Cardiac septum (tissue), 1 donor: Measurements from ENCODE around the gene TCEANC. TPM values are rescaled to one million over a fixed set of nuclear protein-coding genes. Genes with fewer than 3 reads are reported as not detected.
"Not testable (repeated sequence)": the region's sequence is repeated elsewhere in the genome, so short reads cannot be mapped to it uniquely, and the experiment has no call there.

Experiments
- DNase-seq: peaks from one replicate; pipeline ENCODE4 v3.0.0-alpha.2; 2020; ENCODE audit warnings: low spot score
- intact Hi-C: fragments of 100-400 bp; cut with DNase I; formaldehyde crosslinking; loops from one replicate; pipeline ENCODE4 v1.14.0; 2022
- total RNA-seq: library from RNA; stranded (reverse); fragmentation: NEBNext Ultra II Directional; extraction: Animal tissue kit (Norgen Biotek cat#: 25700); gene quantifications from one replicate; pipeline ENCODE4 v1.2.1, GENCODE V29; 2021
- donor health status: DM: no; HTN: no; CAD: no.

TCEANC gene
- total RNA-seq, 1 donor from 2014 or later = 6.4 TPM

DNA sequence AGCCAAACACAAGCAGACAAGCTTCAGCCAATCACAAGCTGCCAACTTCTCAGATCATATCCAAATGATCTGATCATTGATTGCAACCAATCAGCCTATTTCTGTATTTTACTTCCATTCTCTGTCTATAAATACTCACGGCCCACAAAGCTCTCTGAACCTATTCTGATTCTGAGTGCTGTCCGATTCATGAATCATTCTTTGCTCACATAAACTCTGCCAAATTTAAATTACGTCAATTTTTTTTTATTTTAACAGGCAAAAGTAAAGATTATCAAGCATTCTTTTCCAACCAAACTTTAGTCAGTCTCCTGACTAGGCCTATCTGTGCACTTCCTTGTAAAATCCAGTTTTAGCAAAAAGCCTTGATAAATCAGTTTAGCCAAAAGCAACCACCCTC is 1.8 kb upstream of the TCEANC start:
- DNase-seq = no peak
- intact Hi-C loops = loop anchor here (5.0 to 10.0 kb wide), 2 partner anchors 36 to 244 kb away; partner anchors contain the start of gene RAB9A

DNA sequence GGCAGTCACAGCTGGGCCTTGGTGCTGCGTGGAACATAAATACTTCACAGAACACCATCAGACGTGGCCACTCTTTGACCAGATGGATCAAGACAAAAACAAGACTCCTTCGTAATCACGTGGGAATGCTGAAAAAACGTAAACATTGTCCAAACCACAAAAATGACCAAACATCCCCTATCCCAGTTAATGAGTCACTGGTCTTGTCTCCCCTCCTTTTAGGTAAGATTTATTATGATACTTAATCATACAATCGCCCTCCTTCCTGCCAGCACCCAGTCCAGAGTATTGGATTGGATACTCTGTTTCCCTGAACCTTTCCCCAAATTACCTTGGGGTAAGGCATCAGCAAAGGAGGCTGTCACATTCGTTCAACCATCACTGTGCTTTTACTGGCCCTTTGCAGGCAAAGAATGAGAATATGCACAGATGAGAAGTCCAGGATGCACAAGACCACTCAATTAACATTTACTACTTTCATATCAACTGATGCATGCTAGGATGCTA is 601 bp upstream of the TCEANC start:
- DNase-seq = no peak
- intact Hi-C loops = loop anchor here (2.0 to 10.0 kb wide), 3 partner anchors 35 to 378 kb away; partner anchors contain the start of gene RAB9A

DNA sequence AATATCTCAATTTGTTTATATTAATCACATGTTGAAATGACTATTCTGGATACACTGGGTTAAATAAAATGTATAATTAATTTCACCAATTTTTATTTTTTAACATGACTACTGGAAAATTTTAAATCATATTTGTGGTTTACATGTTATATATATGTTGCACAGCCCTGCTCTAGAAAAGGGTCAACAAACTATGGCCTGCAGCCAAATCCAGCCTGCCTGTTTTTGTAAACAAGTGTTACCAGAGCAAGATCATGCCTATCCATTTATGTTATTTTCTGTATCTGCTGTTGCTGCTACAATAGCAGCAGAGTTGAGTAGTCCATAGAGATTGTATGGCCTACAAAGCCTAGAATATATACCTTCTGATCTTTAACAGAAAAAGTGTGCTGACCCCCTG is 1.2 kb downstream of the TCEANC start:
- DNase-seq = no peak
- intact Hi-C loops = loop anchor here (5.0 to 10.0 kb wide), 2 partner anchors 33 to 241 kb away; partner anchors contain the start of gene RAB9A

- intact Hi-C loops = loop anchor here (5.0 to 10.0 kb wide), 2 partner anchors 92 to 239 kb away; no protein-coding TSS in a partner anchor
- DNase-seq = no peak
Observed at GRCh38 chrX:13655674-13656073, 2.7 kb downstream of the TCEANC start.

DNA sequence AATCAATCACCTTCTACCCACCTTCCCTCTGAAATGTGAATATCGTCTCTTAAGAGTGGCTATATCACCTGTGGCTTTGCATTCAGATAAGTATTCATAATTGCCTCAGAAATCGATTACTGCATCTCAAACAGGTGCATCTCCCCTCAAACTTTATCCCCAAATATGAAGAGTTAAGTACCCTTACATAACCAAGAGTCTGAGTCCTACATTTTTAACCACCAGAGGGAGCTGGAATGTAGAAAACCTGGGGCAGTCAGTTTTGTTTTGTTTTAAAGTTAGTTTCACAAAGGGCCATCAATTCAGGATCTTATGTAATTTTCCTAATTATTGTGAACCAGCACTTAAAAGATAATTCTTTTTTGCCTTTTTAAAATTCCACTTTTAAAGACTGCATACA is 5.7 kb downstream of the TCEANC start:
- intact Hi-C loops = loop anchor here (1.0 to 10.0 kb wide), 3 partner anchors 89 to 374 kb away; no protein-coding TSS in a partner anchor

GRCh38 chrX:13659063-13659462 is 6.1 kb downstream of the TCEANC start:
- intact Hi-C loops = loop anchor here (1.0 to 10.0 kb wide), 3 partner anchors 88 to 373 kb away; no protein-coding TSS in a partner anchor

More for the DNA sequence above, 5.7 kb downstream of the TCEANC start:
- DNase-seq = no peak

DNA sequence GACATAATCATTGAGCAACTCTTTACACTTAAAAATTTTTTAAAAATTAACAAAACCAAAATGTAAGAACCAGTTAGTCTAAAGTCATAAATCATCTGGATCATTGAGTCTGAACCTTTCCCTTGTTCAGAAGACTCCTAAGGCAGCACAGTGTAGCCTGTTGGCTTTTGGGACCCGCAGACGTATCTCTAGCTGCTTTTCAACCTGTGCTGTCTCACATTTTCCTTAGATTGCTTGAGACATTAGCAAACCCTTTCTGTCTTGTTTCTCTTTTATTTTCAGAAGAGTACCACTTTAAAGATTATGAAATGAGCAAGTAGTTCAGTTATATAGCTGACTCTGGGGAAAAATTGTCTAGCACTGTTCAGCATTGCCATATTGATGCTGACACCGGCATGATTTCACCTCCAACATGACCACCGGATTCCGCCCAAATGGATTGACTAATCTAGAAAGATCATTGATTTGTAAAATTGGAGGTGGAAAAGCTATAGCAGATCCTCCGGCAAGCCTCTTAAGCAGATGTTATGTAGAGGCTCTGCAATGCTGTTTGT is 8.9 kb downstream of the TCEANC start:
- DNase-seq = no peak
- intact Hi-C loops = no loop called here

More at GRCh38 chrX:13659063-13659462, 6.1 kb downstream of the TCEANC start:
- no peak for DNase-seq

DNA sequence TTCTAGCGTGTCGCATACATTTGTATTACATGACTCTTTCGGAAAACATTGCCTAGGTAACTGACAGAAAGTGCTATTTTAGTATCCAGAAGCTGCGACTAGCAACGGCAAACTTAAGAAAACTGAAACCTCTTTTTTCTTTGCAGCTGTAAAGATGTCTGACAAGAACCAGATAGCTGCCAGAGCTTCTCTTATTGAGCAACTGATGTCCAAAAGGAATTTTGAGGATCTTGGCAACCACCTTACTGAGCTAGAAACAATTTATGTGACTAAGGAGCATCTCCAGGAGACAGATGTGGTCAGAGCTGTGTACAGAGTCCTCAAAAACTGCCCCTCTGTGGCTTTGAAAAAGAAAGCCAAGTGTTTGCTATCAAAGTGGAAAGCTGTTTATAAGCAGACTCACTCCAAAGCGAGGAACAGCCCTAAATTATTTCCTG is 9.4 kb downstream of the TCEANC start:
- DNase-seq = no peak
- intact Hi-C loops = no loop called here

GRCh38 chrX:13664020-13664419 is 11.1 kb downstream of the TCEANC start:
- DNase-seq = no peak
- intact Hi-C loops = no loop called here

DNA sequence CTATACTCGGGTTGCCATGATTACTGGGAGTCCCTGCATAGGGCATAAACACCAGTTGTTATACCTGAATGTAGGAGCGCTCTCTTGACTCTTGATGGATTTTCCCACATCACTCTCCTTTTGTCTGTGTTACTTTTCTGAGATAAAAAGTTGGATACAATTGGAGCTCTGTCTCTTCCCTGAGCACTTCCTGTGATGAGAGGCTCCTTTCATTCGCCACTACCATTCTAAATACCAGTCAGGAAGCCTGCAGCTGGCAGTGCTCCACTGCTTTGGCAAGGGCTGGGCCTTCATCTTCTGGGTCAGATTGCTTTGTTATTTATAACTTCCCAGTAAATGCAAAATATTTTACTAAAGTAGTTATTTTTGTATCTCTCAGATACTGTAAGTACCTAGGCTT is 13.9 kb downstream of the TCEANC start:
- intact Hi-C loops = loop anchor here (5.0 kb wide), 1 partner anchor 65 kb away; the partner anchor contains the start of genes OFD1 and TRAPPC2
- no peak for DNase-seq

GRCh38 chrX:13667919-13668318 is 15.0 kb downstream of the TCEANC start:
- intact Hi-C loops = loop anchor here (5.0 kb wide), 1 partner anchor 64 kb away; the partner anchor contains the start of genes OFD1 and TRAPPC2
- no peak for DNase-seq

GRCh38 chrX:13669246-13669737 is 16.4 kb downstream of the TCEANC start:
- intact Hi-C loops = loop anchor here (5.0 kb wide), 1 partner anchor 63 kb away; the partner anchor contains the start of genes OFD1 and TRAPPC2
- DNase-seq = no peak

DNA sequence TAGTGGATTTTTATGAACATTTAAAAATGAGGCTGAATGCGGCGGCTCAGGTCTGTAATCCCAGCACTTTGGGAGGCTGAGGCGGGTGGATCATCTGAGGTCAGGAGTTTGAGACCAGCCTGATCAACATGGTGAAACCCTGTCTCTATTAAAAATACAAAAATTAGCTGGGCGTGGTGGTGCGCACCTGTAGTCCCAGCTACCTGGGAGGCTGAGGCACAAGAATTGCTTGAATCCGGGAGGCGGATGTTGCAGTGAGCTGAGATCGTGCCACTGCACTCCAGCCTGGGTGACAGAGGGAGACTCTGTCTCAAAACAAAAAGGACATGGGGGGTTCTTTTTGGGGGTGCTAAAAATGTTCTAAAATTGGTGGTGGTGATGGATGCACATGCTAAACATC is 16.8 kb downstream of the TCEANC start:
- intact Hi-C loops = loop anchor here (5.0 kb wide), 1 partner anchor 63 kb away; the partner anchor contains the start of genes OFD1 and TRAPPC2
- not testable (repeated sequence) for DNase-seq

DNA sequence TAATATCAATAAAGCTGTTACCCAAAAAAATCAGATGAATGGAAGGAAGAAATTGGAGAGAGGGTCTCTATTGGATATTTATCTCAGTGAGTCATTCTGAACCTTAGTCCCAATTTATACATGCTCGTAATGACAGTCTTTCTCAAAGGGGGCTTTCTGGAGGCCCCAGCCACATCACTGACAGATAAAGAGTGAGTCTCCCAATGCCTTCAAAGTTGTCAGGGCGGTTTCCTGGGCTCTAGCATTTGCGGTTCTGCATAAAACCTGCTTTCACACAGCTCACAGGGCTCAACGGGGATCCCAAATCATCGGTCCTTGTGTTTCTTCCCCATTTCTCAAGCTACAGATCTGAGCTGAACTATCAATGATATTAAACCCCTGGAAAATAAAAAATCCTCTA is 17.3 kb downstream of the TCEANC start:
- no peak for DNase-seq
- intact Hi-C loops = no loop called here

DNA sequence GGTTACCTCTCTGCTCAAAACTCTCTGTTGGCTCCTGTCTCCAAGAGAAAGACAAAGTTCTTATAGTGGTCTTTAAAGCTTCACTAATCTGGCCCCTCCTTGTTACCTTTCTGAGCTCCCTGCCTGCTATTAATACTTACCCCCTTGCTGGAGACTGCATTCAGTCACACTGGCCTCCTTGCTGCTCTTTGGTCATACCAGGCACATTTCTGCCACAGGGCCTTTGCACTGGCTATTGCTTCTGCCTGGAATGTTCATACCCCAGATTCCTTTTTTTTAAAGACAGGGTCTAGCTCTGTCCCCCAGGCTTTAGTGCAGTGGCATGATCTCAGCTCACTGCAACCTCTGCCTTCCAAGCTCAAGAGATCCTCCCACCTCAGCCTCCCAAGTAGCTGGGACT is 20.1 kb downstream of the TCEANC start:
- no peak for DNase-seq
- intact Hi-C loops = no loop called here

- intact Hi-C loops = no loop called here
- no peak for DNase-seq
Observed at GRCh38 chrX:13676885-13677284, 23.9 kb downstream of the TCEANC start.

DNA sequence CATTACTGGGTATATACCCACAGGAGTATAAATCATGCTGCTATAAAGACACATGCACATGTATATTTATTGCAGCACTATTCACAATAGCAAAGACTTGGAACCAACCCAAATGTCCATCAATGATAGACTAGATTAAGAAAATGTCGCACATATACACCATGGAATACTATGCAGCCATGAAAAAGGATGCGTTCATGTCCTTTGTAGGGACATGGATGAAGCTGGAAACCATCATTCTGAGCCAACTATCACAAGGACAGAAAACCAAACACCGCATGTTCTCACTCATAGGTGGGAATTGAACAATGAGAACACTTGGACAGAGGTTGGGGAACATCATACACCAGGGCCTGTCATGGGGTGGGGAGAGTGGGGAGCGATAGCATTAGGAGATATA is 26.8 kb downstream of the TCEANC start:
- intact Hi-C loops, DNase-seq: not testable (repeated sequence)

DNA sequence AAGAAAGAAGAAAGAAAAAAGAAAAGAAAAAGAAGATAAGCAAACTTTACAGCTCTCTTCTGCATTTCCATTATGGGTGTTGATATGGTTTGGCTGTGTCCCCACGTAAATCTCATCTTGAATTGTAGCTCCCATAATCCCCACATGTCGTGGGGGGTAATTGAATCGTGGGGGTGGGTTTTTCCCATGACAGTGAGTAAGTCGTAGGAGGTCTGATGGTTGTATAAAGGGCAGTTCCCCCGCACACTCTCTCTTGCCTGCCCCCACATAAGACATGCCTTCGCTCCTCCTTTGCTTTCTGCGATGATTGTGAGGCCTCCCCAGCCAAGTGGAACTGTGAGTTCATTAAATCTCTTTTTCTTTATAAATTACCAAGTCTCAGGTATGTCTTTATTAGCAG is 28.7 kb downstream of the TCEANC start:
- intact Hi-C loops = no loop called here
- no peak for DNase-seq

DNA sequence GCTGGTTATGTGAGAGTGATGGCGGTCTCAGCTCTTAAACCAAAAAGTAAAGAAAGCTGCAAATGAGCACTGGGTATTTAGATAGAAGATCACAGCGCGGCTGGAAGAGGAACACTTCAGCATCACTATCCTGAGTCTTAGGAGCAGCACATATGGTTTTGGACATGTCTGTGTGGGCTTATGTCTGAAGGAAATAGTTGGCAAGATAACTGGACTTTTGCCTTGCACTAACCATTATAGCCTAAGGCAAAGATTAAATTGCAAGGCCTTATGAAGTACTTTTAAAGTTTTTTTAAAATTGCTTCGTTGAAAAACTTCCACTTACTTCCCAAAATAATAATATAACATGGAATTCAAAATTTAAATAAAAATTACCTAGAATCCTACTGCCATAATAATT is 31.4 kb downstream of the TCEANC start:
- intact Hi-C loops = no loop called here
- DNase-seq = no peak

DNA sequence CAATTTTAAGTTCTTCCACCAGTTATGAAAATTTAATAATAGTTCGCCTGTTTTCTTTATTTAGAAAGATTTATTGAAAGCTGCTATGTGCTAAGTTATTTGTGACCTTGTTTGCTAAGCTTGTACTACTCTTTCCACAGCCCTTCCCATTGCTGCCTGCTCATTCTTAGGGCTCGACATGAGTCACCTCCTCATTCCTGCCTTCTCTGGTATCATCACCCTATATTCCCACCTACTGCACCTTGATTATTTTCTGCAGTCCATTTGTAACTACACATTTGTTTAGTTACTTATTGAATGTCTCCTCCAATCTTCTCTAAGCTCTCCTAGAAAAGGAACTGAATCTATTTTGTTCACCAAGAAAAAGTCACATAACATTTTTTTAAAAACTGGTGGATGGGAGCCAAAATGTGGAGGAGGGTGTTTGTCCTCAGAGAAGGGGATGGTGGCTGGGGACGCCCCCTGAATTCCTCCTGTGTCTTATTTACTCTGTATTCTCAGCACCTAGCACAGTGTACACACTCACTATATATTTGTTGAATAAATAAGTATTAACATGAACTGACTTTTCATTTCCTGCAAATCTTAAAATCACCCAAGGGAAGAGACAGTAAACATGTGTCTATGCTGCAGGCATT is 32.3 kb downstream of the TCEANC start:
- no peak for DNase-seq
- intact Hi-C loops = loop anchor here (5.0 kb wide), 1 partner anchor 33 kb away; the partner anchor contains the start of gene TCEANC
